SK-N-SH (cell line): ENCODE data around the gene C3orf20. TPM values are rescaled to one million over a fixed set of nuclear protein-coding genes. Genes with fewer than 3 reads are reported as not detected.

Experiments used
- CTCF ChIA-PET: fragments of 300-600, 350-600 bp; formaldehyde crosslinking; extraction: SDS; loops from one replicate; lab custom pipeline; 2021; lab: Yijun Ruan, JAX
- POLR2A ChIA-PET: fragments of 350-600 bp; sonication (Branson Sonifier 250); formaldehyde crosslinking; extraction: SDS; loops from one replicate; lab custom pipeline; 2020; ENCODE audit warnings: antibody characterized with exemption, inconsistent platforms; lab: Yijun Ruan, JAX
- DNase-seq: peaks from one replicate; pipeline ENCODE4 v3.0.0; 2012
- H2AFZ ChIP-seq: fragments of 200-600 bp; sonication (generic); 2 replicates; pipeline ENCODE4 v1.8.1; 2016; ENCODE audit warnings: antibody characterized with exemption, mild to moderate bottlenecking, low read depth
- H3F3A ChIP-seq: fragments of 200-600 bp; sonication (generic); replicated peaks from 2 replicates; pipeline ENCODE3; 2016; ENCODE audit warnings: antibody characterized with exemption, mild to moderate bottlenecking; ENCODE audit not compliant: insufficient read depth
- H3K27ac ChIP-seq, 2 experiments: fragments of 200-500 bp in 1 of 2; fragments of 200-600 bp in 1 of 2; sonication (Bioruptor generic) in 1 of 2; sonication (generic), shearing (Covaris generic) in 1 of 2; 2 replicates each; pipeline versions ENCODE4 v1.5.1 to v1.6.1; 2014 to 2016; ENCODE audit warnings: low read depth in 2 of 2, inconsistent platforms in 1 of 2, low read length in 1 of 2, mild to moderate bottlenecking in 1 of 2, mixed read lengths in 1 of 2
- H3K27me3 ChIP-seq: fragments of 200-600 bp; sonication (generic), shearing (Covaris generic); 2 replicates; pipeline ENCODE4 v1.6.1; 2016; ENCODE audit warnings: mixed run types; ENCODE audit not compliant: insufficient read depth
- H3K36me3 ChIP-seq, 2 experiments: fragments of 200-500 bp in 1 of 2; fragments of 200-600 bp in 1 of 2; sonication (Bioruptor generic) in 1 of 2; sonication (generic) in 1 of 2; replicated peaks in 1 of 2; 2 replicates each; pipeline versions ENCODE3 to v1.5.1; 2014 to 2016; ENCODE audit warnings: low read length in 1 of 2, mild to moderate bottlenecking in 1 of 2; ENCODE audit not compliant: insufficient read depth in 2 of 2, control insufficient read depth in 1 of 2
- H3K4me1 ChIP-seq, 2 experiments: fragments of 200-500 bp in 1 of 2; fragments of 200-600 bp in 1 of 2; sonication (Bioruptor generic) in 1 of 2; sonication (generic), shearing (Covaris generic) in 1 of 2; 2 replicates each; pipeline versions ENCODE4 v1.5.1 to v1.6.1; 2014 to 2016; ENCODE audit warnings: low read depth in 1 of 2, low read length in 1 of 2, mixed run types in 1 of 2; ENCODE audit not compliant: insufficient read depth in 2 of 2, control insufficient read depth in 1 of 2
- H3K4me2 ChIP-seq: fragments of 200-600 bp; sonication (generic), shearing (Covaris generic); 2 replicates; pipeline ENCODE4 v1.6.1; 2017; ENCODE audit warnings: mixed run types
- H3K4me3 ChIP-seq, 2 experiments: fragments of 200-500 bp in 1 of 2; fragments of 200-600 bp in 1 of 2; sonication (Bioruptor generic) in 1 of 2; sonication (generic), shearing (Covaris generic) in 1 of 2; 2 replicates each; pipeline versions ENCODE4 v1.5.1 to v1.8.1; 2014 to 2016; ENCODE audit warnings: low read depth in 2 of 2, inconsistent platforms in 1 of 2, low read length in 1 of 2, mild to moderate bottlenecking in 1 of 2, mixed read lengths in 1 of 2, moderate library complexity in 1 of 2
- H3K79me2 ChIP-seq: fragments of 200-600 bp; sonication (generic); 2 replicates; pipeline ENCODE4 v1.8.1; 2017; ENCODE audit warnings: mild to moderate bottlenecking; ENCODE audit not compliant: insufficient read depth
- H3K9ac ChIP-seq: fragments of 200-600 bp; sonication (generic); 2 replicates; pipeline ENCODE4 v1.6.1; 2017; ENCODE audit warnings: mixed run types
- H3K9me2 ChIP-seq: fragments of 200-600 bp; sonication (generic); 2 replicates; pipeline ENCODE4 v1.6.1; 2017; ENCODE audit warnings: mixed run types
- H3K9me3 ChIP-seq: fragments of 200-600 bp; sonication (generic); 2 replicates; pipeline ENCODE4 v1.6.1; 2017; ENCODE audit warnings: mixed run types, mild to moderate bottlenecking, moderate library complexity
- H4K20me1 ChIP-seq: fragments of 200-600 bp; sonication (generic); 2 replicates; pipeline ENCODE4 v1.6.1; 2017; ENCODE audit warnings: mild to moderate bottlenecking, mixed run types; ENCODE audit not compliant: insufficient read depth
- EZH2phosphoT487 ChIP-seq: fragments of 200-600 bp; sonication (generic); IDR thresholded peaks from 2 replicates; pipeline ENCODE4 v1.6.1; 2017; ENCODE audit warnings: low read depth, mixed run types, mild to moderate bottlenecking, antibody characterized with exemption, moderate library complexity, borderline replicate concordance
- FOXM1 ChIP-seq: IDR thresholded peaks from 2 replicates; pipeline ENCODE4 v1.4.0; 2012; ENCODE audit warnings: low read depth, mild to moderate bottlenecking
- RAD21 ChIP-seq: IDR thresholded peaks from 2 replicates; pipeline ENCODE4 v1.6.1; 2012; ENCODE audit warnings: mild to moderate bottlenecking, low read length
- RFX5 ChIP-seq: IDR thresholded peaks from 2 replicates; pipeline ENCODE4 v1.6.1; 2012; ENCODE audit warnings: mild to moderate bottlenecking, improper control_type of control experiment, low read length
- RXRA ChIP-seq: IDR thresholded peaks from 2 replicates; pipeline ENCODE4 v1.4.0; 2012; ENCODE audit warnings: low read depth, mild to moderate bottlenecking, borderline replicate concordance
- SMC3 ChIP-seq: IDR thresholded peaks from 2 replicates; pipeline ENCODE4 v1.6.1; 2012; ENCODE audit warnings: low read depth, low read length, improper control_type of control experiment
- TAF1 ChIP-seq: IDR thresholded peaks from 2 replicates; pipeline ENCODE4 v1.6.1; 2012; ENCODE audit warnings: low read depth, mild to moderate bottlenecking, low read length, moderate library complexity, borderline replicate concordance
- TCF12 ChIP-seq: IDR thresholded peaks from 2 replicates; pipeline ENCODE4 v1.4.0; 2012
- YY1 ChIP-seq: IDR thresholded peaks from 2 replicates; pipeline ENCODE4 v1.4.0; 2012; ENCODE audit warnings: low read depth, mild to moderate bottlenecking
- WGBS: methylation state at CpG from one replicate; pipeline ENCODE4 v1.1.6; 2017; ENCODE audit warnings: low lambda C conversion rate; 5-methylcytosine and 5-hydroxymethylcytosine counted together
- polyA plus RNA-seq, 3 experiments: library from polyadenylated mRNA; depleted of rRNA; stranded (reverse); fragments of >200 nt; gene quantifications; 2 replicates each; pipeline ENCODE4 v1.2.3, GENCODE V29; 2012
- TF ChIP-seq, protein P1 (sequence below): IDR thresholded peaks from 2 replicates; pipeline ENCODE4 v1.4.0; 2012; ENCODE audit warnings: low read depth, borderline replicate concordance
- TF ChIP-seq, protein P2 (sequence below): IDR thresholded peaks from 2 replicates; pipeline ENCODE4 v1.4.0; 2012; ENCODE audit warnings: low read depth, borderline replicate concordance

Gene C3orf20
- polyA plus RNA-seq, 1 of the 3 experiments (the other 2 are of a cell fraction): not detected

DNA sequence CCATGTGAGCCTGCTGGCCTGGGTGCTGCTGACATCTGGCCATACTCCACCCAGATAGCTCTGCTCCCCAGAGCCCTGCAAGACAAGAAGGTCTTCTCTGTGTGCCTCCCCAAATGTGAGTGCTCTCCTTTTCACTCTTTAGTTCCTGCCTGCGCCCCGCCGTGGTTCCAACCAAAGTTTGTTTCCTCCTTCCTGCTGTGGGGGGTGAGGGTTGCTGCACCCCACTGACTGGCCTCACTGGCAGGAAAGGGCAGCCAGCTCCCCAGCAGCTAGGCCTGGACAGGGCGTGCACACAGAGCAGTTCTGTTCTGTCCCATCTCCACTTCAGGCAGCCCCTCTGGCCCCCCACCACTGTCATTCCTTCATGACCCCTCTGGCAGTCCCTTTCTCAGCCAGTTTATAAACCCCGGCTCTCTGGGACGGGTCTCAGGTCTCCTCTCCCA is 28.8 kb upstream of the C3orf20 start (continued):
- no peak for TF ChIP-seq YY1
- TF ChIP-seq TCF12: no peak
- no peak for TF ChIP-seq EZH2phosphoT487
- TF ChIP-seq, protein P1, sequence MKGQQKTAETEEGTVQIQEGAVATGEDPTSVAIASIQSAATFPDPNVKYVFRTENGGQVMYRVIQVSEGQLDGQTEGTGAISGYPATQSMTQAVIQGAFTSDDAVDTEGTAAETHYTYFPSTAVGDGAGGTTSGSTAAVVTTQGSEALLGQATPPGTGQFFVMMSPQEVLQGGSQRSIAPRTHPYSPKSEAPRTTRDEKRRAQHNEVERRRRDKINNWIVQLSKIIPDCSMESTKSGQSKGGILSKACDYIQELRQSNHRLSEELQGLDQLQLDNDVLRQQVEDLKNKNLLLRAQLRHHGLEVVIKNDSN: no peak
- no peak for TF ChIP-seq SMC3

DNA sequence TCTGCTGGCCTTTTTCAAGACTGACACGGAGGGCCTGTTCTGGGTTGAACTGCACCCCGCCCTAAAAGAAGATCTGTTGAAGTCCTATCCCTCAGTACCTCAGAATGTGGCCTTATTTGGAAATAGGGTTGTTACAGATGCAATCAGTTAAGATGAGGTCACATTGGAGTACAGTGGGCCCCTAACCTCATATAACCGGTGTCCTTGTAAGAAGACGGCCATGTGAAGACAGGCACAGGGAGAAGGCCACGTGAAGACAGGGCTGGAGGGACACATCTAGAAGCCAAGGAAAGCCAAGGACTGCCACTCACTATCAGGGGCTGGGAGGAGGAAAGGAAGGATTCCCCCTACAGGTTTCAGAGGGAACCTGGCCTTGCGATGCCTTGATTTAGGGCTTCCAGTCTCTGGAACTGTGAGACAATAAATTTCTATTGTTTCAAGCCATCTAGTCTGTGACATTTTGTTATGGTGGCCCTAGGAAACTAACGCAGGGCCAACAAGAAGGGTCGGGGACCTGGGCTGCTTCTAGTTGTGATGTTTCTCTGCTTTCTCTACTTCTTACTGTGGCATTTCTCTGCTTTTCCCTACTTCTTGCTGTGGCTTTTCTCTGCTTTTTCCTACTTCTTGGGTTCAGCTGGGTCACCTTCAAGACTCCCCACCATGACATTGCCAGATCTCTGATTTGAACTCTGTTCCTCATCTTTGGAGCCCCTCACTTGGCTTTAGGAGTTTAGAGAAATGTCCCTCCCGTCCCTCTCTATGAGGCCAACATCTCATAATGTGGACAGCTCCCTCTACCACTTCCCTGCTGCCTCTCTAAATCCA is 28.1 kb upstream of the C3orf20 start:
- H4K20me1 ChIP-seq: no peaks in the 10 kb centered on the region
- no peak overlapping the region for H2AFZ ChIP-seq
- no peaks in the 10 kb centered on the region for H3K9me3 ChIP-seq
- POLR2A ChIA-PET: no interaction called here
- no peaks in the 10 kb centered on the region for H3K36me3 ChIP-seq
- peaks cover 7% of the 10 kb centered on the region; the same call in 1 of the 2 replicates for H3K27me3 ChIP-seq
- no peak overlapping the region for H3K27ac ChIP-seq
- peaks cover 0 to 7% of the 10 kb centered on the region in 2 experiments; a peak in 1 of 4 replicates for H3K4me1 ChIP-seq
- 81% methylated on average over 9 of the region's 9 CpGs for WGBS
- peaks cover 7% of the 10 kb centered on the region; the same call in 1 of the 2 replicates for H3K79me2 ChIP-seq
- CTCF ChIA-PET: interaction anchor here (2.0 kb wide), 1 partner anchor 11 kb away, joined by 6 read pairs; no protein-coding TSS in a partner anchor
- no peak overlapping the region for H3K4me2 ChIP-seq
- DNase-seq: no peak
- no peak overlapping the region for H3K9ac ChIP-seq
- TF ChIP-seq YY1 (no peak), RXRA (no peak), RFX5 (no peak), RAD21 (no peak), FOXM1 (no peak), TAF1 (no peak)
- TF ChIP-seq, protein P2, sequence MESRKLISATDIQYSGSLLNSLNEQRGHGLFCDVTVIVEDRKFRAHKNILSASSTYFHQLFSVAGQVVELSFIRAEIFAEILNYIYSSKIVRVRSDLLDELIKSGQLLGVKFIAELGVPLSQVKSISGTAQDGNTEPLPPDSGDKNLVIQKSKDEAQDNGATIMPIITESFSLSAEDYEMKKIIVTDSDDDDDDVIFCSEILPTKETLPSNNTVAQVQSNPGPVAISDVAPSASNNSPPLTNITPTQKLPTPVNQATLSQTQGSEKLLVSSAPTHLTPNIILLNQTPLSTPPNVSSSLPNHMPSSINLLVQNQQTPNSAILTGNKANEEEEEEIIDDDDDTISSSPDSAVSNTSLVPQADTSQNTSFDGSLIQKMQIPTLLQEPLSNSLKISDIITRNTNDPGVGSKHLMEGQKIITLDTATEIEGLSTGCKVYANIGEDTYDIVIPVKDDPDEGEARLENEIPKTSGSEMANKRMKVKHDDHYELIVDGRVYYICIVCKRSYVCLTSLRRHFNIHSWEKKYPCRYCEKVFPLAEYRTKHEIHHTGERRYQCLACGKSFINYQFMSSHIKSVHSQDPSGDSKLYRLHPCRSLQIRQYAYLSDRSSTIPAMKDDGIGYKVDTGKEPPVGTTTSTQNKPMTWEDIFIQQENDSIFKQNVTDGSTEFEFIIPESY: no peak
- peaks cover 4% of the 10 kb centered on the region for H3F3A ChIP-seq
- no peak overlapping the region for H3K4me3 ChIP-seq
- no peaks in the 10 kb centered on the region for H3K9me2 ChIP-seq
